Kidney (tissue), 14 donors: ENCODE results near the gene MBNL1. TPM values are rescaled to one million over a fixed set of nuclear protein-coding genes. Genes with fewer than 3 reads are reported as not detected.

Experiments used
- DNase-seq, 5 donors: peaks; one replicate each; pipeline ENCODE4 v3.0.0-alpha.2; 2013 to 2020
- FAIRE-seq: peaks from 2 replicates; lab custom pipeline; 2012; peaks lifted over from hg19 to GRCh38; lab: Jason Lieb, UNC
- H3K27ac ChIP-seq, 2 donors: one replicate each; pipeline ENCODE4 v1.7.0; 2013; ENCODE audit warnings: low read depth in 2 of 2, low read length in 2 of 2, inconsistent platforms in 1 of 2
- H3K27me3 ChIP-seq: one replicate; pipeline ENCODE4 v1.7.1; 2013; ENCODE audit warnings: low read length, inconsistent platforms; ENCODE audit not compliant: control insufficient read depth, insufficient read depth
- H3K36me3 ChIP-seq, 3 donors: one replicate each; pipeline versions ENCODE4 v1.7.0 to v1.7.1; 2013; ENCODE audit warnings: low read length in 3 of 3, control low read depth in 1 of 3, inconsistent platforms in 1 of 3; ENCODE audit not compliant: insufficient read depth in 3 of 3, control insufficient read depth in 2 of 3
- H3K4me1 ChIP-seq, 3 donors: one replicate each; pipeline versions ENCODE4 v1.7.0 to v1.7.1; 2013; ENCODE audit warnings: low read length in 3 of 3, inconsistent platforms in 1 of 3, low read depth in 1 of 3; ENCODE audit not compliant: control insufficient read depth in 2 of 3, insufficient read depth in 2 of 3
- H3K4me3 ChIP-seq, 3 donors: one replicate each; pipeline versions ENCODE4 v1.7.0 to v1.8.1; 2013; ENCODE audit warnings: low read length in 3 of 3, control low read depth in 1 of 3, inconsistent platforms in 1 of 3
- H3K9ac ChIP-seq, 3 donors: one replicate each; pipeline versions ENCODE4 v1.7.0 to v1.7.1; 2013; ENCODE audit warnings: low read length in 3 of 3, control low read depth in 1 of 3, inconsistent platforms in 1 of 3
- H3K9me3 ChIP-seq, 3 donors: one replicate each; pipeline versions ENCODE4 v1.7.0 to v1.7.1; 2013; ENCODE audit warnings: low read length in 3 of 3, control low read depth in 1 of 3, inconsistent platforms in 1 of 3; ENCODE audit not compliant: control insufficient read depth in 2 of 3, insufficient read depth in 1 of 3
- CTCF ChIP-seq: IDR thresholded peaks from 3 replicates; pipeline ENCODE4 v1.5.1; 2012; ENCODE audit warnings: mild to moderate bottlenecking, moderate library complexity, borderline replicate concordance; ENCODE audit not compliant: insufficient read depth; ENCODE audit errors: extremely low read depth
- intact Hi-C: fragments of 100-400 bp; cut with DNase I; formaldehyde crosslinking; loops from one replicate; pipeline ENCODE4 v1.11.1; 2022
- polyA plus RNA-seq: library from polyadenylated mRNA; stranded (reverse); fragments of 350-450 nt; fragmentation: Illumina TruSeq; extraction: RNeasy Lipid Tissue Mini Kit (QIAGEN cat#74804); gene quantifications from one replicate; pipeline ENCODE4 v1.2.3, GENCODE V29; 2014; ENCODE audit warnings: low read depth, low replicate concordance; ENCODE audit not compliant: insufficient read depth
- total RNA-seq: library from RNA; stranded (reverse); fragmentation: NEBNext Ultra II Directional; extraction: Animal tissue kit (Norgen Biotek cat#: 25700); gene quantifications from one replicate; pipeline ENCODE4 v1.2.1, GENCODE V29; 2021
- donor health status: control.
- donor health status: control.
- donor health status: control.
- donor health status: control.
- donor health status: control.
- donor health status: DM: yes; HTN: yes; CAD: no.
- donor health status: Normal renal cell carcinoma (clear cell type).

Gene MBNL1
- total and polyA plus RNA-seq, 2 donors from 2014 or later: 22.0 to 167 TPM

GRCh38 chr3:152314677-152315353, 46.1 kb downstream of the MBNL1 start:
- Histone ChIP-seq H3K36me3 (no peaks in the 10 kb centered on the region), H3K27ac (no peak overlapping the region), H3K9ac (no peak overlapping the region), H3K4me1 (peaks cover 0 to 10% (median 0%) of the 10 kb centered on the region in 3 donors), H3K9me3 (no peaks in the 10 kb centered on the region), H3K27me3 (no peaks in the 10 kb centered on the region), H3K4me3 (no peak overlapping the region)
- DNase-seq (no peak), FAIRE-seq (no peak)
- intact Hi-C loops: no loop called here
- TF ChIP-seq CTCF: no peak

- H3K36me3 ChIP-seq: no peaks in the 10 kb centered on the region
- intact Hi-C loops: no loop called here
- no peak overlapping the region for H3K27ac ChIP-seq
- H3K27me3 ChIP-seq: no peaks in the 10 kb centered on the region
- peaks cover 0 to 14% (median 2%) of the 10 kb centered on the region in 3 donors for H3K4me1 ChIP-seq
- DNase-seq: no peak
- H3K9me3 ChIP-seq: no peaks in the 10 kb centered on the region
- no peak for TF ChIP-seq CTCF
- FAIRE-seq: no peak
- H3K9ac ChIP-seq: no peak overlapping the region
- H3K4me3 ChIP-seq: no peak overlapping the region
These were observed 46.9 kb downstream of the MBNL1 start for GRCh38 chr3:152315623-152316022.

- Histone ChIP-seq H3K27ac (no peak overlapping the region), H3K4me3 (no peak overlapping the region), H3K9ac (no peak overlapping the region), H3K4me1 (peaks cover 0 to 14% (median 2%) of the 10 kb centered on the region in 3 donors), H3K36me3 (no peaks in the 10 kb centered on the region), H3K27me3 (no peaks in the 10 kb centered on the region), H3K9me3 (no peaks in the 10 kb centered on the region)
- TF ChIP-seq CTCF: no peak
- no peak for FAIRE-seq
- DNase-seq: no peak
- intact Hi-C loops: no loop called here
These were observed 47.6 kb downstream of the MBNL1 start for GRCh38 chr3:152316318-152316717.
